ENCODE measurements around the gene ARL8A. TPM values are rescaled to one million over a fixed set of nuclear protein-coding genes. Genes with fewer than 3 reads are reported as not detected.
"Not testable (repeated sequence)": the region's sequence is repeated elsewhere in the genome, so short reads cannot be mapped to it uniquely, and the experiment has no call there.

Gene ARL8A
- total RNA-seq: 10 to 100 TPM; 18.1 to 21.0 TPM

DNA sequence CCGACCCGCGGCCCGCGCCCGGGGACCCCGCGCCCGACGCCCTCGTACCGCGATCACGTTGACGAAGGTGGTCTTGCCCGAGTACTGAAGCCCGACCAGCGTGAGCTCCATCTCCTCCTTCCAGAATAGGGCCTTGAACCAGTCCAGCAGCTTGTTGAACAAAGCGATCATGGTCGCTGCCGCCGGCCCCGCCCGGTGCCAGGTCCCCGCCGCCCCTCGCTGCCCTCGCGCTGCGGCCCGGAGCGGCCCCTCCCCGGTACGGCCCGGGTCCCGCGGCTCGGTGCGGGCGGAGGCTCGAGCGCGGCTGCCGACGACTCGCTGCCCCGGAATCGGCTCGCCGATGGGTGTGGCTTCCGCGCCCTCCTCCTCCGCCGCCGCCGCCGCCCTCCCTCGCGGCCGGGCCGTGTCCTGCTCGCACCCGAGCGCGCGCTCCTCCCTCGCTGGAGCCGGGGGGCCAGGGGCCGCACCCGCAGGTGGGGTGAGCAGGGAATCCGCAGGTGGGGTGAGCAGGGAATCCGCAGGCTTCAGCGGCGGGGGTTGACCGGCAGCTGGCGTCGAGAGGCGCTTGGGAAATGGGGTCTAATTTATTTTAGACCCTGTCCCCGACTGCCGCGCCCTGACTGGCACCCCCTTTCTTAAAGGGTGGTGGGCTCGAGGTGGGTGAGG lies at the start of gene ARL8A:
ARL8A (minus strand) TSS at position 336 of the 666 bp plus-strand sequence; CDS start at position 171, 165 bp downstream.
- peak within 1 kb of the TSS; percentile 68 to 86 (median 80) for H3K27ac ChIP-seq
- no peaks in the 10 kb centered on the region for H3K27me3 ChIP-seq
- H3K36me3 ChIP-seq (replicated peaks in 1 of 2; ENCODE audit: insufficient read depth in 1 of 2, low read depth in 2 of 2): no peaks in the 10 kb centered on the region
- TF ChIP-seq, protein P1, sequence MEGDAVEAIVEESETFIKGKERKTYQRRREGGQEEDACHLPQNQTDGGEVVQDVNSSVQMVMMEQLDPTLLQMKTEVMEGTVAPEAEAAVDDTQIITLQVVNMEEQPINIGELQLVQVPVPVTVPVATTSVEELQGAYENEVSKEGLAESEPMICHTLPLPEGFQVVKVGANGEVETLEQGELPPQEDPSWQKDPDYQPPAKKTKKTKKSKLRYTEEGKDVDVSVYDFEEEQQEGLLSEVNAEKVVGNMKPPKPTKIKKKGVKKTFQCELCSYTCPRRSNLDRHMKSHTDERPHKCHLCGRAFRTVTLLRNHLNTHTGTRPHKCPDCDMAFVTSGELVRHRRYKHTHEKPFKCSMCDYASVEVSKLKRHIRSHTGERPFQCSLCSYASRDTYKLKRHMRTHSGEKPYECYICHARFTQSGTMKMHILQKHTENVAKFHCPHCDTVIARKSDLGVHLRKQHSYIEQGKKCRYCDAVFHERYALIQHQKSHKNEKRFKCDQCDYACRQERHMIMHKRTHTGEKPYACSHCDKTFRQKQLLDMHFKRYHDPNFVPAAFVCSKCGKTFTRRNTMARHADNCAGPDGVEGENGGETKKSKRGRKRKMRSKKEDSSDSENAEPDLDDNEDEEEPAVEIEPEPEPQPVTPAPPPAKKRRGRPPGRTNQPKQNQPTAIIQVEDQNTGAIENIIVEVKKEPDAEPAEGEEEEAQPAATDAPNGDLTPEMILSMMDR (IDR thresholded peaks at IDR 0.05): no peak
- peak; percentile 50 to 55 (median 53) for TF ChIP-seq POLR2A (IDR thresholded peaks at IDR 0.05)
- WGBS, 2 donors: 0% methylated on average over 62 of the region's 82 CpGs; no CpG with 5 or more reads in 1 of the 2 donors
- H3K4me1 ChIP-seq: peaks cover 24% of the 10 kb centered on the region
- H3K4me3 ChIP-seq: peak within 1 kb of the TSS; percentile 81
- DNase-seq (peak; percentile 70 to 77 (median 72)), ATAC-seq (peak; percentile 85)
- no peaks in the 10 kb centered on the region for H3K9me3 ChIP-seq
- intact Hi-C loops (cut with DNase I): no loop called here

DNA sequence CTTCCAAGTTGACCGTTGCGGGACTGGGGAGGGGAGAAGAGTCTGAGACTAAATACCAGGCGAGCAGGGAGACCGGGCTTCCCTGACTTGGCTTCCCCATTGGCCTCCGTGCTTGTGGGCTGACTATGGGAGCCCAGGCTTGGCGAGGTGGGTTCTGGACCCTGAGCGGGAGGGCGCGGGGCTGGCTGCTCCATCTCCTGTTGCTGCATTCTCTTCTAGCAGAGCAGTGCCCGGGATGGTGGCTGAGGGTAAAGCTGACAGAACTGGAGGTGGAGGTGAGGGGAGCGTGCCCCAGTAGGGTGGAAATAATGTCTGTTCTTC lies 49.8 kb upstream of the ARL8A start:
- peaks cover 13% of the 10 kb centered on the region for H3K4me1 ChIP-seq
- WGBS, 2 donors: 57 to 58% methylated on average over 5 to 11 of the region's 11 CpGs
- no peaks in the 10 kb centered on the region for H3K9me3 ChIP-seq
- no peaks in the 10 kb centered on the region for H3K36me3 ChIP-seq (replicated peaks in 1 of 2; ENCODE audit: insufficient read depth in 1 of 2, low read depth in 2 of 2)
- intact Hi-C loops (cut with DNase I): loop anchor here (5.0 kb wide), 1 partner anchor 518 kb away; the partner anchor contains the start of gene SYT2
- H3K27ac ChIP-seq: no peak overlapping the region
- no peak for ATAC-seq
- peaks cover 0 to 11% of the 10 kb centered on the region in 2 donors for H3K27me3 ChIP-seq
- TF ChIP-seq POLR2A (IDR thresholded peaks at IDR 0.05): no peak
- TF ChIP-seq, protein P1 (IDR thresholded peaks at IDR 0.05): no peak
- H3K4me3 ChIP-seq: no peak overlapping the region
- DNase-seq: no peak

DNA sequence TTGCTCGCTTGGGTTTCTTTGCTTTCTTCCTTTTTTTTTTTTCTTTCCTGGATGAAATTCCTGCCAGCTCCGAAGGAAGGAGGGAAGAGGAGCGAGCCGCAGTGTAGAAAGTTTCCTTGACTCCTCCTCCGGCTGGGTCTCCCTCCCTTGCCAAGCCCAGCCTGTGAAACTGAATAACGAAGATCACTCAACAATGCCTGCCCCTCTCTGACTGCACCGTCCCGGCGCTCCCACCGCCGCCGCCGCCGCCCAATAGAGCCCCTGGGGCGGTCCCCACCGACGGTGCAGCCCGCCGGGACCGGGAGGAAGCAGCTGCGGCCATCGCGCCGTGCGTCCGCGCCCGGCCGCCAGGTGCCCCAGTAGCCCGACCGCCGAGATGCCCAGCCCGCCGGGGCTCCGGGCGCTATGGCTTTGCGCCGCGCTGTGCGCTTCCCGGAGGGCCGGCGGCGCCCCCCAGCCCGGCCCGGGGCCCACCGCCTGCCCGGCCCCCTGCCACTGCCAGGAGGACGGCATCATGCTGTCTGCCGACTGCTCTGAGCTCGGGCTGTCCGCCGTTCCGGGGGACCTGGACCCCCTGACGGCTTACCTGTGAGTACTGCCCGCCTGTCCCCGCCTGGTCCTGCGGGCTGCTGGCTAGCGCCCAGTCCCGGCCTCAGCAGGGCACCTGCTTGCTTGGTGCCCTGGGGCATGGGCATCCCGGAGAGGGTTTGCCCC lies 49.2 kb upstream of the ARL8A start, which contains the start of gene LGR6:
LGR6 (plus strand) TSS at position 186 of the 714 bp plus-strand sequence; CDS start at position 377, 191 bp downstream.
- Histone ChIP-seq H3K27me3 (peaks cover 0 to 11% of the 10 kb centered on the region in 2 donors), H3K9me3 (no peaks in the 10 kb centered on the region), H3K36me3 (replicated peaks in 1 of 2; ENCODE audit: insufficient read depth in 1 of 2, low read depth in 2 of 2) (no peaks in the 10 kb centered on the region), H3K27ac (no peak within 1 kb of the TSS), H3K4me3 (no peak within 1 kb of the TSS), H3K4me1 (peaks cover 13% of the 10 kb centered on the region)
- WGBS, 2 donors: 3 to 5% methylated on average over 6 to 55 of the region's 61 CpGs
- peak; percentile 21 for ATAC-seq
- no peak for DNase-seq
- TF ChIP-seq, protein P1 (IDR thresholded peaks at IDR 0.05): peak in 1 of 7 experiments; percentile 20
- no peak for TF ChIP-seq POLR2A (IDR thresholded peaks at IDR 0.05)
- intact Hi-C loops (cut with DNase I): loop anchor here (5.0 kb wide), 1 partner anchor 519 kb away; the partner anchor contains the start of gene SYT2

DNA sequence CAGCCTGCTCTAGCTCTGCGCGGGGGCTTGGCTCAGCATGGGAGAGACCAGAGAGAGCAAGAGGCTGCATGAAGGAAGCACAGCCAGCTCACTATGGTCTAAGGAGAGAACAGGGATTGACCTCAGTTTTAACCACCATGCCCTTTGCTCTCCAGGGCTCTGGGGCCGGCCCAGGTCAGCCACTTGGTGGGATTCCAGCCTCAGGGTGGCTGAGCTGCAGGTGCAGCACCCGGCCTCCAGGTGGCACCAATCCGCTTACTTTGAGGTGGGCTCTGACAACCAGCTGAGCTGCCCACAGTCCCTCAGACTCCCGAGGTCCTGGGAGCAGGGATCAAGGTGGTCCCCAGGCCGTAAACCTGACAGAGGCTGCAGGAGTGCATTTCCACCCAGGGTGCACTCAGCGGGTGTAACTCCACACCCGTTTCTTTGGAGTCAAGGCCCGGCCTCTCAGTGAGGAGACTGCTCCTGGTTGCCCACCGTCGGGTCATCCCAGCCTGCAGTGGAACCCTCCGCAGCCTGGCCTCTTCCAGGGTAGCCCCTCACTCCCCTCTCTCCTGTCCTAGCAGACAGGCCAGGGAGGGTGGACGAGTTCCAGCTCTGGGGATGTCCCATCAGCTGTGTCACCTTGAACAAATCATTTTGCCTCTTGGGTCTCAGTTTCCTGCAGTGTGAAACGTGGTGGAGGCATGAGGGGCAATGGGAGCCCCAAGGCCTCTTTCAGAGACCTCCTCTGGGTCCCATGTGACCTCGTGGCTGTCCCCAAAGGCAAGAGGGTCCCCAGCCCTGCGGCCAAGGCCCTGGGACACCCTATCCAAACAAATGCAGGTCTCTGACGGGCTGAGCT lies 48.5 kb upstream of the ARL8A start:
- Histone ChIP-seq H3K27me3 (peaks cover 0 to 11% of the 10 kb centered on the region in 2 donors), H3K4me3 (no peak overlapping the region), H3K27ac (no peak overlapping the region), H3K36me3 (replicated peaks in 1 of 2; ENCODE audit: insufficient read depth in 1 of 2, low read depth in 2 of 2) (no peaks in the 10 kb centered on the region), H3K9me3 (no peaks in the 10 kb centered on the region), H3K4me1 (peaks cover 13% of the 10 kb centered on the region)
- intact Hi-C loops (cut with DNase I): loop anchor here (5.0 kb wide), 1 partner anchor 519 kb away; the partner anchor contains the start of gene SYT2
- 24 to 25% methylated on average over 13 to 18 of the region's 18 CpGs for WGBS, 2 donors
- peak; percentile 67 for ATAC-seq
- TF ChIP-seq, protein P1 (IDR thresholded peaks at IDR 0.05): peak; percentile 62 to 85 (median 65)
- TF ChIP-seq POLR2A (IDR thresholded peaks at IDR 0.05): no peak
- peak; percentile 55 to 67 (median 60) for DNase-seq

DNA sequence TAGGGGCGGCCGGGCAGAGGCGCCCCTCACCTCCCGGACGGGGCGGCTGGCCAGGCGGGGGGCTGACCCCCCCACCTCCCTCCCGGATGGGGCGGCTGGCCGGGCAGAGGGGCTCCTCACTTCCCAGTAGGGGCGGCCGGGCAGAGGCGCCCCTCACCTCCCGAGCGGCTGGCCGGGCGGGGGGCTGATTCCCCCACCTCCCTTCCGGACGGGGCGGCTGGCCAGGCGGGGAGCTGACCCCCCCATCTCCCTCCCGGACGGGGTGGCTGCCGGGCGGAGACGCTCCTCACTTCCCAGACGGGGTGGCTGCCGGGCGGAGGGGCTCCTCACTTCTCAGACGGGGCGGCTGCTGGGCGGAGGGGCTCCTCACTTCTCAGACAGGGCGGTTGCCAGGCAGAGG lies 46.9 kb upstream of the ARL8A start:
- H3K9me3 ChIP-seq; H3K4me3 ChIP-seq; DNase-seq; H3K27ac ChIP-seq; ATAC-seq; H3K36me3 ChIP-seq (replicated peaks in 1 of 2; ENCODE audit: insufficient read depth in 1 of 2, low read depth in 2 of 2): not testable (repeated sequence)
- H3K27me3 ChIP-seq: peaks cover 0 to 11% of the 10 kb centered on the region in 2 donors
- 60 to 84% methylated on average over 1 to 4 of the region's 33 CpGs for WGBS, 2 donors
- H3K4me1 ChIP-seq: peaks cover 13% of the 10 kb centered on the region
- intact Hi-C loops (cut with DNase I): loop anchor here (5.0 kb wide), 1 partner anchor 521 kb away; the partner anchor contains the start of gene SYT2

Measured in body of pancreas (tissue), 4 donors.